ENCODE measurements around the gene UBR3.
A peak's percentile ranks its signal among the peaks of the same experiment; 100 is the strongest.

Gene UBR3

DNA sequence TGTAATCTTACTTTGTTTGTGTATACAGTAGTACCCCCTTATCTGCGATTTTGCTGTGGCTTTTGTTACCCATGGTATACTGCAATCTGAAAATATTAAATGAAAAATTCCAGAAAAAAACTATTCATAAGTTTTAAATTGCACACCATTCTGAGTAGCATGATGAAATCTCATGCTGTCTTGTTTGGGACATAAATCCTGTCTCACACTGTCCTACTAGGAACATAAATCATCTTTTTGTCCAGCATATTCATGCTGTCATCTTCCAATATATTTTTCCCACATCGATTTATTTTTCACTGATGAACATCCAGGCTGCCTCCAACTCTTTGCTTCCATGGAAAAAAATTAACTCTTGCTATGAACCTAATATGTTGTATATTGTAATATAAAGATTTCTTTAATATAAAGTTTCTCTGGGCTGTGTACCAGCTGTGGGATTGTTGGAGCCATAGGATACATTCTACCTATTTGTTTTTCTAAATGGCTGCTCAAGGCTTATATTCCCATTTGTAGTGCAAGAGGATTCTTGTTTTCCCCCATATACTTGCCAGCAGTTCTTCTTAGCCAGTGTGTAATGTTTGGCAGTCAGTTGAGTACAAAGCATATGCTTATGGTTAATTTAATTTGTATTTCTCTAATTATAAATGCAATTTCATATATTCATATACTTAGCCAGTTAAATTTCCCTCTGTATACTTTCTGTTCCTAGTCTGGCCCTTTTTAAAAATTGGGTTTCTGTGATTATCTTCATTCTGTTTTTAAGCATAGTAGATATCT is 236.4 kb downstream of the UBR3 start:
- DNase-seq: no peak

DNA sequence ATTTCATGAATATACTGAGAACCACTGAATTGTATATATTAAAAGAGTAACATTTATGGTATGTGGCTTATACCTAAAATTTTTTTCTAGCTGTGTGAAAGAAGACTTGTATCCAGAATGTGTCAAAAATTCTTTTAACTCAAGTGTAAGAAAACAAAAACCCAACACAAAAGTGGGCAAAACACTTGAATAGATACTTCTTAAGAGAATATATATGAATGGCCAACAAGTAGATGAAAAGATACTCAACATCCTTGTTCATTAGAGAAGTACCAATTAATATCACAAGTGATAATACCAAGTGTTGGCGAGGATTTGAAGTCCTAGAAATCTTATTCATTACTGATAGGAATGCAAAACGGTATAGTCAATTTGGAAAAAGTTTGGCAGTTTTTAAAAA is 243.5 kb downstream of the UBR3 start:
- peak; percentile 23 for DNase-seq

DNA sequence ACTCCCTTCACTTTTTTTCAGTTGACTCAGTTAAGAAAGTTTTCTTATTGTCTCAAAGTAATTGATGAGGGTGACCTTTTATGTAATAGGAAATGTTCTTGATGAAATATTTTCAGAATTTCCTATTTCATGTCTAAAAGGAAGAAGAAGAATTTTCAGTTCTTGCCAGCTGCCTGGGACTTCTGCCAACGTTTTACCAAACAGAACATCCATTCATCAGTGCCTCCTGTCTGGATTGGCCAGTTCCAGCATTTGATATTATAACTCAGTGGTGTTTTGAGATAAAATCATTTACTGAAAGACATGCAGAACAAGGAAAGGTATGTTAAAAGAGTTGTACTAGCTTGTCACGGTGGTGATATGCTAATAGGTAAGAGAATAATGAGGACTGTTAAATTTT is 246.0 kb downstream of the UBR3 start:
- peak; percentile 73 for DNase-seq

DNA sequence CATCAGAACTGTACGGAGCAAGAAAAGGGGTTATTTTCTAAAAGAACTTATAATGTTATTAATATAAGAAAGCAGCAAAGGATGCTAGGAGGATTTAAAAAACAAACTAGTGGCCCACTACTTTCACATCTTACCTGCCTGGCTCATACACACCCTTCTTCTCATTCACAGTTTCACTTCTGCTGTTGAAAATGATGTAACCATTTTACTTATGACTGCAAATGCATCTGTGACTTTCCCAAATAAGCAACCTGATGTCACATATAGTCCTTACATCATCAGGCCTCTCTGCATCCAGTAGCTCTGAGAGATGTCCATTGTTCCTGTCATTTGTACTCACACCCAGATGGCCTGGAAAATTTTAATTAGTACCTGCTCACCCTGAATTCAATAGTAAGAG is 248.9 kb downstream of the UBR3 start:
- DNase-seq: no peak

DNA sequence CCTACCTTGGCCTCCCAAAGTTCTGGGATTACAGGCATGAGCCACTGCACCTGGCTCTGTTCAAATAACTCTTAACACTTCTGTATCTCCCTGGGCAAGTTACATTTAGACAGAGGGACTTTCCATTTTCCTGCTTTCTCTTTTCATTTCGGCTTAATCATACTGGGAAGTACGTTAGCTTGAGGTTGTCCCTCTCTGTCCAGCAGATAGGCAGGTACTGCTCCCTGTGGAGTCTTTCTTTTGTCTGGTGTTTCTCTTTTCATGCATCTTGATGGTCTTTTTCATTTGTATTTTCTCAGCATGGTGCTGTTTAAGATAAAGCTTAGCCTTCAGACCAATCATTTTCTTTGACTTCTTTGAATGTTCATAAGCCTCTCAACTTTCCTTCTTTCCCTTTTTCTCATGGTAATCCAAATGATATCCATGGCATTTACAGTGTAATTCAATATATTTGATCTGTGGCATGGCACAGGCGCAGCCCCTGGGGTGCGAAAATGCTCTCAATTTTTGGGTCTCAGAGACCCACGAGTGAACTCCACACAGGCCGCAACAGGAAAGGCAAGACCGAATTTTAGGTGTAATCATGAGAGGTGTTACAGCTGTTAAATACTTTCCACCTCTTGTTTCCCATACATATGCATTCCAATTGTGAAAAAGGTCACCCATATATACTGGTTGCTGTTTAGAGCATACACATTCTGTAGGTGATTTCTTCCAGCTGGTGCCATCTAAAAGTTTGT is 250.7 kb downstream of the UBR3 start:
- DNase-seq: no peak

DNA sequence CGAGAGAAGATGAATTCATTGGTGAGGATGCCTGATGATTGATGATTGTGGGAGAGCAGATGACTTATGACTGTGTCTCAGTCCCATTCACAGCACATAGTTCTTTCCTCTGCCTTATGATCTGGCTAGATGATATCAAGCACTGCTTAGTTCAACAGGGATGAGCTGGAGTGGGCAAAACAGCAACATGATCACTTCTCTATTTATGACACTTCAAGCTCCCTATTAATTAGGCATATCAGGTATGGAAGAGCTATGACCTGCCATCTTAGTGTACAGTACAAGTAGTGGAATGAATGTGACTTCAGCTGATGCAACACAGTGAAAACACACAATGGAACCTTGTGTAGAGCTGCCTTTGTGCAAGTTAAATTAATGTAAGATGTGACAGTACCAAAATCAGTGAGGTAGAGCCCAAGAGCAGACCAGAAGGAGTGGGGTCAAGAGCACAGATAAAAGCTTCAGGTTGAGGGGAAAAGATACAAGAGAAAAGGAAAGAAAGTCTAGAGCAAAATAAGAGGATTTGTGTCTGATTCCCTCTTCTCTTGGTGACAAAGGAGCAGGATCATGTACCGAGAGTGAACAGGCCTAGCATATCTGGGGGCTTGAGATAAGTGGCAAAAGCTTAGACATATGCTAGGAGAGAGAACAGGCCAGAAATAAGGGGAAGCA is 257.7 kb downstream of the UBR3 start:
- DNase-seq: no peak

DNA sequence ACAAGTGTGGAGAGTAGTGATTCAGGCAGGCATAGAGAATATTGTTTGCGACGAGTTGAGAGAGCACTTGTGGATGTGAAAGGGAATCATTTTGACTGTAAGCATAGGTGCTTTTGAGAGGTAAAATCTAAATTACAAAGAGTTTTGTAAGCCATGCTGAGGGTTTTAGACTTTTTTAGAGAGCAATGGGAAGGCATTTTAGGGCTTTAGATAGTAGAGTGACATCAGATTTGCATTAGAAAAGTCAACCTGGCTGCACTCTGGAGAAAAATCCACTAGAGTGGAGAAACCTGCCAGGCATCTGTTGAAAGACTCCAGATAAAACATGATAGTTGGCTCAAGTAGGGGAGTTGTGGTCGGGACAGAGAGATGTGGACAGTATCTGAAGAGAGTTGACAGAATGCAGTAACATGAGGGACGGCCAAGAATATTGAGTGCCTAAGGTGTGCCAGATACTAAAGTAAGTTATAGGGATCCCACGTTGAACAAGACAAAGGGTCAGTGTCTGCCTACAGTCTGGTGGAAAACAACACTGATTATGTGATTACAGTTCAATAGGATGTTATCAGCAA is 258.9 kb downstream of the UBR3 start:
- DNase-seq: no peak

DNA sequence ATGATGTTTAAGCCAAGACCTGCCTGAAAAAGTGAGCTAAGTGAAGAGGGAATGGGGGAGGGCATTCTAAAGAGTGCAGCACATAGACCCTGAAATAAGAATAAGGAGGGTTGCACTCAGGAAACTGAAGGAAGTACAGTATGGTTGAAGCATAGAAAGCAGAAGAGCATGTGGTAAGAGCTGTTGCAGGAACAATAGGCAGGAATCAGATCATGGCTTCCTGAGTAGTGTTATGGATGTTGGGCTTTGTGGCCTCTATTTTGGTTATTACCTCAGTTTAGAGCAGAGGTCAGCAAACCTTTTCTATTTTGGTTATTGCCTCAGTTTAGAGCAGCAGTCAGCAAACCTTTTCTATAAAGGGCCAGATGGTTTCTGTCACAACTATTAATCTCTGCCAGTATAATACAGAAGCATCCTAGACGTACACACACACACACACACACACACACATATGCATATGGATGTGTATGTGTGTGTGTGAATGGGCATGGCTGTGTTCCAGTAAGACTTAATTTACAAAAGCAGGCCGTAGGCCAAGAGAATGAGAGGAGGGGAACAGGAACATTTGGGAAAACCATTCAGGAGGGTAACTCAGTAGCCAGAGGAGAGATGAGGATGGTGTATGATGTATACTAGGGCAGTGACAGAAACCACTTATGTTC is 259.6 kb downstream of the UBR3 start:
- no peak for DNase-seq

DNA sequence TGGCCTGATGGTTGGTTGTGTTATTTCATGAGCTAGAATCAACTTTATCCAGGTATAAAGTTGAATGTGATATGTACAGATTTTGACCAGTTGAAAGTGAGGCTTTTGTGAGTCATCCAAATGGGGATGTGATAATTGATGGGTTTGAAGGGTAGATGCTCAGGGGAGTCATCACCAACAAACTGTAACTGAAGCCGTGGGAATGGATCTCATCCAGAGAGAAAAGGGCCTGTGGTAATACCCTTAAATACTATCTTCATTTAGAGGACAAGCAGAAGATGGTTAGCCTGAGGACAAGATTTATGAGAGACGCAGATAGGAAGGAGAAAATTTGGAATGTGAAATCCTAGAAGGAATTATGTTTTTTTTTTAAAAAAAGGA is 260.1 kb downstream of the UBR3 start:
- DNase-seq: peak; percentile 32

DNA sequence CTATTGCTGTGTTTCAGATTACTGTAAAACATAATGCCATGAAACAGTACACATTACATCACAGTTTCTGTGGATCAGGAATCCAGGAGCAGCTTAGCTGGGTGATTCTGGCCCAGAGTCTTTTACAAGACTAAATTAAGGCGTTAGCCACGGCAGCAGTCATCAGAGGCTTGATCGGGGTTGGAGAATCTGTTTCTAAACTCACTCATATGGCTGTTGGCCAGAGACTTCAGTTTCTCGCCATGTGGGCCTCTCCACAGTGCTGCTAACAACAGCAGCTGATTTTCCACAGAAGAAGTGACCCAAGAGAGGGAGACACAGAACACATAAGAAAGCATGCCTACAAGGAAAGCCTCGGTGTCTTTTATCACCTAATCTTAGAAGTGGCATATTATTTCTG is 261.5 kb downstream of the UBR3 start:
- no peak for DNase-seq

DNA sequence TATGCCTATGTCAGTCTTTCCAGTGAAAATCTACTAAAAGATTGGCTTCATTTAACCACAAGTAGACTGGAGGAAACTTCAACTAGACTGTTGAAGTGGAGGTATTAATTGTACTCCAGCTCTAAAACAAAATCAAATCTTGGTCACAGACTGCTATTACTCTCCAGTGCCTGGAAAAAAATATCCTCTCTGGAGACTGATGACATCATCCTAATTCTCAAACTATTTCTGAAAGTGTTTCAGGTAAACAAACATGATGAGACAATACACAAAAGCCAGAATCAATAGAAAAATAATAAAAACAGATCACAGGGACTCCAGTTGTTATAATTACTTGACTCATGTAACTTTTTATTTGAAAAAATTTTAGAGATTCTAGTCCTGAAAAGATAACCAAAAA is 263.0 kb downstream of the UBR3 start:
- no peak for DNase-seq

DNA sequence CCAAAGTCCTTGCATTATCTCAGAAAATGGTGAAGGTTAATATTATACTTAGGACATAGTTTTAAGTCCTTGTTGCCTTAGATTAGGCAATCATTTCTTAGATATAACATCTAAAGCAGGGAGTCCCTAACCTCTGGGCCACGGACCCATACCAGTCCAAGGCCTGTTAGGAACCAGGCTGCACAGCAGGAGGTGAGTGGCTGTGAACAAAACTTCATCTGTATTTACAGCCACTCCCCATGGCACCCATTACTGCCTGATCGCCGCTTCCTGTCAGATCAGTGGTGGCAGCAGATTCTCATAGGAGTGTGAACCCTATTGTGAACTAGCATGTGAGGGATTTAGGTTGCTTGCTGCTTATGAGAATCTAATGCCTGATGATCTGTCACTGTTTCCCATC is 264.2 kb downstream of the UBR3 start:
- DNase-seq: no peak

DNA sequence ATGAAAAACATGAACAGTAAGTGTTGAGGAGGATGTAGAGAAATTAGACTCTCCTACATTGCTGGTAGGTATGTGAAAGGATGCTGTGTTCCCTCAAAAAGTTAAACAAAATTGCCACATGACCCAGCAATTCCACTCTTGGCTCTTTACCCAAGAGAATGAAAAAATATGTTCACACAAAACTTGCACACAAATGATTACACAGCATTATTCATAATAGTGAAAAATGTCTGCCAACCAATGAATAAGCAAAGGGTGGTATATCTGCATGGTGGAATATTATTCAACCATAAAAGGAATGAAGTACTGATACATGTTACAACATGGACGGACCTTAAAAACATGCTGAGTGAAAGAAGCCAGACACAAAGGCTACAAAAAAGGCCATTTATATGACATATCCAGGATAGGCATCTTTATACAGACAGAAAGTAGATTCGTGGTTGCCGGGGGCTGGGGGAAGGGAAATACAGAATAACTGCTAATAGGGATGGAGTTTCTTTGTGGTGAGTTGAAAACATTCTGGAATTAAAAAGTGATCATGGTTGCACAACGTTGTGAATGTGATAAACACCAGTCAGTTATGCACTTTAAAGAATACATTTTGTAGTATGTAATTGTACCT is 265.3 kb downstream of the UBR3 start:
- DNase-seq: peak; percentile 57

DNA sequence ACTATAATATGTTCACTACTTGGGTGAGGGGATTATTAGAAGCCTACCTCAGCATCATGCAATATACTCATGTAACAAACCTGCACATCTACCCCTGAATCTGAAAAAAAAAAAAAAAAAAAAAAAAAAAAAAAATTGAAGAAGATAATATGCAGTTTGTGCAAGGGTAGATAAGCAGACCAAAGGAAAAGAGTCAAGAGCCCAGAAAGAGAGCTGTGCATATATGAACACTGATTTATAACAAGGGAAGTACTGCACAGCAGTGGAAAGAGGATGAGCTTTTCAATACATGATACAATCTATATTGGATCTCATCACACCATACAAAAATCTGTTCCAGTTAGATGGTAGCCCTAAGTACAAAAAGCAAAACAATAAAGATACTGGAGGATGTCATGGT is 268.1 kb downstream of the UBR3 start:
- DNase-seq: no peak

DNA sequence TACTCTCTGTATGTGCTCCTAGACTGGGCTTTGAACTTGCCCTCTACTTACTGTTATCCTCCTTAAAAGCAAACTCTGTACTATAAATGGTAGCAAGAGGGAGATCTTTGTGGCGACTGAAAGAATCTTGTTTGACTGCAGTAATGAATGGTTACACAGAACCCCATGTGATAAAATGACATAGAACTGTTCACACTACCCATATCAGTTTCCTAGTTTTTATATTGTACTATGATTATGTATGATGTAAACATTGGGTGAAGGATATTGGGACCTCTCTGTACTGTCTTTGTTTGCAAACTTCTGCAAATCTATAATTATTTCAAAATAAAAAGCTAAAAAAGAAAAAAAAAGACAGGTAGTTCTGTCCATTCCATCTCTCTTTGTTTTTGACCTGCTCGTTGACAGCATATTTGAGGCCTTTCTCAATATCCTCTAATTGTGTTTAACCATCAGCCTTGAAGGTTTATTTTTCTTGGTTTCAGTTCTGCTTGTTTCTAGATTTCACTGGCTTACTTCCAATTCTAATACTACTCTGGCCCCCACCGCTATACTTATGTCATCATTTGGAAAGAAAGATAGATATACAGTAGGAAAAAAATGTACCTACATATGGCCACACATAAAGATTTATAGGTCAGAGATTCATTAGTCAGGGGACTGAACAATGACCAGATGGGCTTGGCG is 271.5 kb downstream of the UBR3 start:
- DNase-seq: no peak

DNA sequence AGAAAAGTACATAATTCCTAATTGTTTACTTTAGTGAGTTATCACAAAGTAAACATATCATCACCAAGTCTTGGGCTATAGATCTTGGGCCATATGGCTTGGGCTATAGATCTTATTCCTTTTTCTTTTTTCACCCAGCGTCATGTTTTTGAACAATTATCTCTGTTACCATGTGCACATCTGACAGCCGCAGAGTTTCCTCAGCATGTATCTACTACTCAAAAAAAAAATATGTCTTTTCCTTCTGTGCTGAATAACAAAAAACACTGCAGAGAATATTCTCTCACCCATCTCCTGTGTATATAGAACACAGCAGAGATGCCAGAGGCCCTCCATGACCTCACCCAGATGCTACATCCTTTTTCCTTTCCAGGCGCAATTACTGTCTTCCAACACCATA is 274.5 kb downstream of the UBR3 start:
- no peak for DNase-seq

DNA sequence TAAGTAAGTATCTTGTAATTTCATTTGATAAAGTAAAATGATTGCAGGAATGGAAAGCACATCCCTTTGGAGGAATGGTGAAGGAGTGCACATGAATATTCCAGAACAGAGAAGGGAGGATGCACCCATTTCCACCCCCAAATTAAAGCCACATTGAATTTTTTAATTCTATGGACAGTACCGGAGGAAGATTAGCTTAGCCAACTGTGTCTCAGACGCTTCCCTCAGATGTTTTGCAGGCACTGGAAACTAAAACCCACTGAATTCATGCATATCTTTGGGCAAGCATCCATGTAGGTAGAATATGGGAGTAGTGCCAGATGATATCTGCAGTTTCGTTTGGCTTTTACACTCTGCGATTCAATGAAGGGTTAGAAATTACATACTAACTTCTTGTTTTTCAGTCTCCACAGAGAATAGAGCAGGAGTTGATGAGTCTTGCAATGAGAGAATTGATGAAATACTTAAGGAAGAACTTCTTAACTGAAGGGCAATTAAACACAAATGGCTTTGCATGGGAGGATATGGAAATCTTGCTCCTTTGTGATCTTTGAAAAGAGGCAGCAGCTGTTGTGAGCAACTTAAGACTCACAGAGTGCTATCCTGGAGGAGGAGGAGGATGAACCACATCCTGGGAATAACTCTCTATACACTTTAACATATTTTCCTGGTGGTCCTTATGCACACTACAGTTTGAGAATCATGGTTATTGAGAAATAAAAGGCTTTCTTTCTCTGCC is 279.0 kb downstream of the UBR3 start:
- no peak for DNase-seq

DNA sequence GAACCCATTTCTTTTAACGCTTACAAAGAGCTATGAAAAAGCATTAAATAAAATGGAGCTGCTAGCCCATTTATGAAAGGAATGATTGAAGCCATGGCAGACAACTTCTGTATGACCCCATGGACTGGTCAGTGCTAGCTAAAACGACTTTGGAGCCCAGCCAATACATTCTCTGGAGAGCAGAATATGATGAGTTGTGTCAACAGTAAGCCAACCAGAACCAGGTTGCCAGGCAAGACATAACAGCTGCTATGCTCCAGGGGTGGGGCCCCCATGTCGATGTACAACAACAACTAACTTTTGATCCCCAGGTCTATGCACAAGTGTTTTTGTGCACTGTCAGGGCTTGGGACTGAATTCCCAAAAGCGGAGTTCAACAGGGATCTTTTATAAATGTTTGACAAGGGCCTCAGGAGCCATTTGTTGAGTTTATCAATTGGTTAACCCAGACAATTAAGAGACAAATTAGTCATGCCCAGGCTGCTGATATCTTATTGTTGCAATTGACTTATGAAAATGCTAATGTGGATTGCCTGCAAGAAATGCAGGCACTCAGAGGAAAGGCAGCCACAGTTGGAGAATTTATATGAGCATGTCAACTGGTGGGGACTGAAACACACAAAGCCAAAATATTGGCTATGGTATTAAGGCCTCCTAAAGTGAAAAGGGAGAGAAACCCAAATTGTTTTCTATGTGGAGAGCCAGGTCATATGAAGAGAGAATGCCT is 286.1 kb downstream of the UBR3 start:
- DNase-seq: no peak

DNA sequence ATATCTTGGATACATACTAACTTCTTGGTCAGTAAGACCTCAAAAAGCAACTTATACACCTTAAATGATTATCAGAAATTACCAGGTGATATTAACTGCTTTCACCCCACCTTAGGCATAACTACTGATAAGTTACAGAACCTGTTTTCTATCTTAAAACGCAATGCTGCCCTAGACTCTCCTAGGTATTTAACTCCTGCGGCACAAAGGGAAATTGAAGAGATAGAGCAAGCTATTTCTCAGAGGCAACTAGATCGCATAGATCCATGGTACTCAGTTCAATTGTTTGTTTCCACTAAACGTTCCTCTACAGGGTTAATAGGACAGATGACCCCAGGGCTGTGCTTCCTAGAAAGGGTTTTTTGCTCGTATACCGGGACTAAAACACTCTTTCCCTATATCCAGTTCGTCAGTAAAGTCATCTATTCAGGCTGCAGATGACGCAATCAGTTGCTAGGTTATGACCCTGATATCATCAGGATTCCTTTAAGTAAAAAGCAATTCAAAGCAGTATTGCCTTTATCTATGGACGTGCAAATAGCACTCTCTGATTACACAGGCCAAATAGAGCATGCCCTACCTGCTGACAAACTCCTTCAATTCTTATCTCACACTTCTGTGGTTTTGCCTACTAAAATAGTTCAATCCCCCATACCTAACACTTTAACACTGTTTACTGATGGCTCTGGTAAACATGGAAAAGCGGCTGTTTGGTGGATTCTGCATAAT is 288.4 kb downstream of the UBR3 start:
- DNase-seq: no peak

DNA sequence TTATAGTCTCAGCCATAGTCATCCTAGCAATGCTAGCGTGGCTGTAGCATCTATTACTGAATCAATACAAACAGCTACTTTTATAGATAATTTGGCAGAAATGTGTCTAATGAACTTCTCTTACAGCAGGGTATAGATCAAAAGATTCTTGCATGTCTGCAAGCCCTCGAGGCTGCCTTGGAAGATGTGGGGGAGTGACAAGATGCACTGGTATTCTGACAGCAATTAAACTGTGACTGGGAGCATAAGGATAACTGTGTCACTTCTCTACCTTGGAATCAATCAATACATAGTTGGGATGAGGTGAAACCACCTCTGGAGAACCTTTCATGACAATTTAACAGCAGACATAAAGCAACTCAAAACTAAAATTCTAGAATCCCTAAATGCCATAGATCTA is 291.4 kb downstream of the UBR3 start:
- DNase-seq: no peak
